SJCRH30 (cell line): Measurements from ENCODE around the gene SPDYE2. TPM values are rescaled to one million over a fixed set of nuclear protein-coding genes. Genes with fewer than 3 reads are reported as not detected.
A peak's percentile ranks its signal among the peaks of the same experiment; 100 is the strongest.
"Not testable (repeated sequence)": the region's sequence is repeated elsewhere in the genome, so short reads cannot be mapped to it uniquely, and the experiment has no call there.

Source experiments
- DNase-seq, 2 experiments: peaks; one replicate each; pipeline ENCODE4 v3.0.0-alpha.2; 2015 to 2020
- H3K27ac ChIP-seq: fragments of 250-450 bp; sonication (Bioruptor Pico); 2 replicates; pipeline ENCODE4 v1.5.1; 2020; ENCODE audit warnings: mild to moderate bottlenecking, moderate library complexity
- H3K27me3 ChIP-seq: fragments of 250-450 bp; sonication (Bioruptor Pico); 2 replicates; pipeline ENCODE4 v1.5.1; 2020; ENCODE audit warnings: mild to moderate bottlenecking, moderate library complexity
- H3K36me3 ChIP-seq: fragments of 250-450 bp; sonication (Bioruptor Pico); 2 replicates; pipeline ENCODE4 v1.5.1; 2020; ENCODE audit warnings: mild to moderate bottlenecking, moderate library complexity
- H3K4me1 ChIP-seq: fragments of 250-450 bp; sonication (Bioruptor Pico); 2 replicates; pipeline ENCODE4 v1.5.1; 2020; ENCODE audit warnings: mild to moderate bottlenecking, moderate library complexity
- H3K4me3 ChIP-seq: fragments of 250-450 bp; sonication (Bioruptor Pico); 2 replicates; pipeline ENCODE4 v1.5.1; 2020; ENCODE audit warnings: mild to moderate bottlenecking, moderate library complexity
- H3K9me3 ChIP-seq: fragments of 250-450 bp; sonication (Bioruptor Pico); replicated peaks from 2 replicates; pipeline ENCODE4 v1.5.1; 2020; ENCODE audit warnings: mild to moderate bottlenecking, moderate library complexity
- total RNA-seq: library from RNA; depleted of rRNA; stranded (reverse); fragments of >200 nt; shearing (Covaris generic); gene quantifications from 2 replicates; pipeline ENCODE4 v1.2.3, GENCODE V29; 2014; rRNA removed

The SPDYE2 gene
- total RNA-seq, 1 experiment from 2014 or later, result 0.10 TPM

DNA sequence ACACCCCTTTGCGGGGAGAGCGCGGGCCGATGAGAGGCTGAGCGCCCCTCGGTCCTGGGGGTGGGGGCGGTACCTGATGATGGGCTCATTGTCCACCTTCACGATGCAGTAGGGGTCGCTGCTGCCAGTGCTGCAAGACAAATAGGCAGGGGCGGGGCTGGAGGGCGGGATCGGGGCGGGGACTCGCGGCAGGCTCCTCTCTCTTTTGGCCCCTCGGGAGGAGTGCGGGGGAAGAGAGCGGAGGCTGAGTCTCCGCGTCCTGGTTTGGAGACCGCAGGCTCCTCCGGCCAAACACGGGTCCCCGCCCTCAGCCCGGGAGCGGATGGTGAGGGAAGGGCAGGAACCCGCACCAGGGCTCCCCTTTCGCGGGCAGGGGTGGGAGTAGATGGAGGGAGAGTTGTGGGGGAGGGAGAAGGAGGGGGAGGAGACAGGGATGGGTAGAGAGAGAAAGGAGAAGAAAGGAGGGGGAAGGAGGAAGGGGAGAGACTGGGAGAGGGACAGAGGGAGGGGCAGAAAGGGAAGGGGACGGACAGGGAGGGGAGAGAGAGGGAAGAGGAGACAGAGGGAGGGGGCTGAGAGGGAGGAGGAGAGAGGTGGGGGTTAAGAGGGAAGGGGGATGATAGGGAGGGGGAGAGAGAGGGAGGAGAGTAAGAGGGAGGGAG is 60.1 kb downstream of the SPDYE2 start:
- not testable (repeated sequence) for DNase-seq, H3K27me3 ChIP-seq, H3K9me3 ChIP-seq

GRCh38 chr7:102611675-102612325 is 60.8 kb downstream of the SPDYE2 start:
- H3K9me3 ChIP-seq, H3K4me3 ChIP-seq, H3K4me1 ChIP-seq, H3K27me3 ChIP-seq, H3K27ac ChIP-seq, H3K36me3 ChIP-seq: not testable (repeated sequence)
- peak; percentile 15 to 31 for DNase-seq

More for the DNA sequence above, 60.1 kb downstream of the SPDYE2 start:
- not testable (repeated sequence) for H3K27ac ChIP-seq, H3K4me1 ChIP-seq, H3K36me3 ChIP-seq, H3K4me3 ChIP-seq

Other genes with a start within 250 kb of the SPDYE2 start
- gene SPDYE6, start 194.8 kb upstream of the SPDYE2 start, total RNA-seq, result not detected in 2 replicates
- 20.0 and 24.4 TPM in 2 replicates for gene PRKRIP1, start 154.9 kb upstream of the SPDYE2 start, total RNA-seq
- 24.6 and 25.6 TPM in 2 replicates for gene ORAI2, start 117.7 kb upstream of the SPDYE2 start, total RNA-seq
- 16.2 and 21.1 TPM in 2 replicates for gene ALKBH4, start 86.4 kb upstream of the SPDYE2 start, total RNA-seq
- 26.1 and 27.8 TPM in 2 replicates for gene LRWD1, start 86.2 kb upstream of the SPDYE2 start, total RNA-seq
- 70.1 and 73.2 TPM in 2 replicates for gene POLR2J, start 72.3 kb upstream of the SPDYE2 start, total RNA-seq
- 1.5 and 2.5 TPM in 2 replicates for gene RASA4B, start 33.4 kb upstream of the SPDYE2 start, total RNA-seq
- gene UPK3BL2, start 7.5 kb upstream of the SPDYE2 start, total RNA-seq, result 2.8 and 3.7 TPM in 2 replicates
- 21.5 and 27.3 TPM in 2 replicates for gene POLR2J3, start 21.4 kb downstream of the SPDYE2 start, total RNA-seq
- 3.1 and 5.3 TPM in 2 replicates for gene RASA4, start 65.5 kb downstream of the SPDYE2 start, total RNA-seq
- gene UPK3BL1, start 91.6 kb downstream of the SPDYE2 start, total RNA-seq, result 14.8 and 23.6 TPM in 2 replicates
- gene SPDYE2B, start 99.1 kb downstream of the SPDYE2 start, total RNA-seq, result not detected in 2 replicates
- gene POLR2J2, start 120.4 kb downstream of the SPDYE2 start, total RNA-seq, result 1.0 and 1.6 TPM in 2 replicates
- 9.9 and 10.5 TPM in 2 replicates for gene FAM185A, start 197.8 kb downstream of the SPDYE2 start, total RNA-seq